ENCODE data around the gene CFLAR.

Gene CFLAR

DNA sequence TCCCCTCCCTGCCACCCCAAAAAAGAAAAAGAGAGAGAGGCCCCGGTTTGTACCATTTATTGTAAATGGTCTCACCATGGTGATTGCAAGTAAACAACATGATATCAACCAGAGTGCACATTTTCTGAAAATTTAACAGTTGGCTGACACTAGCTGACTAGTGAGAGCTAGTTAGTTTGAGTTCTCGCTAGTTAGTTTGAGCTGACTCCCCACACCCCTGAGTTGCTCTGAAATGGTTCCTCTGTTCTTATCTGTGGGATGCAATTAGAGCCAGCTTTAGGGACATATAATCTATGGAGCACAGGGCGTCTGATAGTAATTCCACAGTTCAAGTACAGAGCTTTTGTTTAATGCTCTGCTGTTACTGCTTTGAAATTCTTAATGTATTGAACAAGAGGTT is 80.0 kb downstream of the CFLAR start:
- TF ChIP-seq EZH2phosphoT487 (IDR thresholded peaks at IDR 0.05; ENCODE audit: borderline replicate concordance, low read length) = no peak
- TF ChIP-seq CTCF (IDR thresholded peaks at IDR 0.05; ENCODE audit: low read depth, low read length, poor library complexity, severe bottlenecking) = no peak
- no peak overlapping the region for H3K27ac ChIP-seq (ENCODE audit: low read depth, low read length)
- no peaks in the 10 kb centered on the region for H3K9me2 ChIP-seq (replicated peaks; ENCODE audit: control insufficient read depth, low read length)
- no peak overlapping the region for H3K4me2 ChIP-seq (ENCODE audit: low read length)
- H3K27me3 ChIP-seq (ENCODE audit: control insufficient read depth, low read length) = peaks cover 62% of the 10 kb centered on the region
- H3K36me3 ChIP-seq (ENCODE audit: control insufficient read depth, low read length) = no peaks in the 10 kb centered on the region
- peaks cover 8% of the 10 kb centered on the region for H4K20me1 ChIP-seq (ENCODE audit: control insufficient read depth, insufficient read depth, low read depth, low read length)
- peaks cover 7% of the 10 kb centered on the region for H3F3A ChIP-seq (ENCODE audit: control insufficient read depth, insufficient read depth)
- H3K79me2 ChIP-seq (ENCODE audit: control insufficient read depth, low read length) = no peaks in the 10 kb centered on the region
- no peaks in the 10 kb centered on the region for H3K9me3 ChIP-seq (ENCODE audit: control insufficient read depth, insufficient read depth, low read length)
- no peak overlapping the region for H3K4me3 ChIP-seq (ENCODE audit: low read length)
- peaks cover 12% of the 10 kb centered on the region for H3K4me1 ChIP-seq (ENCODE audit: control insufficient read depth, low read length)

GRCh38 chr2:201196803-201197202 is 80.8 kb downstream of the CFLAR start:
- TF ChIP-seq CTCF (IDR thresholded peaks at IDR 0.05; ENCODE audit: low read depth, low read length, poor library complexity, severe bottlenecking) = no peak
- TF ChIP-seq EZH2phosphoT487 (IDR thresholded peaks at IDR 0.05; ENCODE audit: borderline replicate concordance, low read length) = no peak
- H3K27me3 ChIP-seq (ENCODE audit: control insufficient read depth, low read length) = peaks cover 57% of the 10 kb centered on the region
- H3K4me1 ChIP-seq (ENCODE audit: control insufficient read depth, low read length) = peaks cover 12% of the 10 kb centered on the region
- no peak overlapping the region for H3K27ac ChIP-seq (ENCODE audit: low read depth, low read length)
- no peaks in the 10 kb centered on the region for H3K36me3 ChIP-seq (ENCODE audit: control insufficient read depth, low read length)
- H3K9me3 ChIP-seq (ENCODE audit: control insufficient read depth, insufficient read depth, low read length) = no peaks in the 10 kb centered on the region
- no peaks in the 10 kb centered on the region for H3K79me2 ChIP-seq (ENCODE audit: control insufficient read depth, low read length)
- H3K4me2 ChIP-seq (ENCODE audit: low read length) = no peak overlapping the region
- peaks cover 2% of the 10 kb centered on the region; the same call in 1 of the 2 replicates for H4K20me1 ChIP-seq (ENCODE audit: control insufficient read depth, insufficient read depth, low read depth, low read length)
- H3K9me2 ChIP-seq (replicated peaks; ENCODE audit: control insufficient read depth, low read length) = no peaks in the 10 kb centered on the region
- no peak overlapping the region for H3K4me3 ChIP-seq (ENCODE audit: low read length)
- H3F3A ChIP-seq (ENCODE audit: control insufficient read depth, insufficient read depth) = peaks cover 7% of the 10 kb centered on the region

- Histone ChIP-seq H3K9me2 (replicated peaks; ENCODE audit: control insufficient read depth, low read length) (no peaks in the 10 kb centered on the region), H3K36me3 (ENCODE audit: control insufficient read depth, low read length) (no peaks in the 10 kb centered on the region), H3K9me3 (ENCODE audit: control insufficient read depth, insufficient read depth, low read length) (no peaks in the 10 kb centered on the region), H3K4me1 (ENCODE audit: control insufficient read depth, low read length) (peaks cover 12% of the 10 kb centered on the region), H3K4me2 (ENCODE audit: low read length) (no peak overlapping the region), H3K4me3 (ENCODE audit: low read length) (no peak overlapping the region), H3F3A (ENCODE audit: control insufficient read depth, insufficient read depth) (peaks cover 7% of the 10 kb centered on the region), H4K20me1 (ENCODE audit: control insufficient read depth, insufficient read depth, low read depth, low read length) (peaks cover 2% of the 10 kb centered on the region; the same call in 1 of the 2 replicates), H3K27me3 (ENCODE audit: control insufficient read depth, low read length) (peaks cover 57% of the 10 kb centered on the region), H3K79me2 (ENCODE audit: control insufficient read depth, low read length) (no peaks in the 10 kb centered on the region), H3K27ac (ENCODE audit: low read depth, low read length) (no peak overlapping the region)
- TF ChIP-seq EZH2phosphoT487 (IDR thresholded peaks at IDR 0.05; ENCODE audit: borderline replicate concordance, low read length) (no peak), CTCF (IDR thresholded peaks at IDR 0.05; ENCODE audit: low read depth, low read length, poor library complexity, severe bottlenecking) (no peak)
These were observed 81.8 kb downstream of the CFLAR start for GRCh38 chr2:201197781-201198180.

Measured in DOHH2 (cell line).